AG04450 (cell line): ENCODE results near the gene IGSF10. TPM values are rescaled to one million over a fixed set of nuclear protein-coding genes. Genes with fewer than 3 reads are reported as not detected.

Source experiments
- CTCF ChIA-PET: fragments of 300-600, 350-600 bp; formaldehyde crosslinking; extraction: SDS; loops from one replicate; lab custom pipeline; 2022; ENCODE audit warnings: antibody characterized with exemption, inconsistent platforms; lab: Charles Lee
- POLR2A ChIA-PET: fragments of 350-600 bp; formaldehyde crosslinking; extraction: SDS; loops from one replicate; lab custom pipeline; 2021; ENCODE audit warnings: antibody characterized with exemption, inconsistent platforms; lab: Yijun Ruan, JAX
- DNase-seq: peaks from one replicate; pipeline ENCODE4 v3.0.0-alpha.2; 2011; ENCODE audit warnings: low read depth, low spot score
- H3K27ac ChIP-seq: one replicate; pipeline ENCODE4 v1.5.1; 2012; ENCODE audit warnings: low read depth, low read length, control low read depth
- H3K27me3 ChIP-seq: one replicate; pipeline ENCODE4 v1.6.0; 2012; ENCODE audit warnings: low read length; ENCODE audit not compliant: control insufficient read depth, insufficient read depth
- H3K4me3 ChIP-seq: 2 replicates; pipeline ENCODE4 v1.5.1; 2011; ENCODE audit warnings: mild to moderate bottlenecking, low read depth, low read length, control low read depth
- H3K9me3 ChIP-seq: 2 replicates; pipeline ENCODE4 v1.5.1; 2012; ENCODE audit warnings: low read length; ENCODE audit not compliant: control insufficient read depth, insufficient read depth
- polyA plus RNA-seq: library from polyadenylated mRNA; depleted of rRNA; stranded (reverse); fragments of >200 nt; gene quantifications from 2 replicates; pipeline ENCODE4 v1.2.3, GENCODE V29; 2011
- TF ChIP-seq, protein P1 (sequence below): IDR thresholded peaks from 2 replicates; pipeline ENCODE4 v1.5.1; 2011; ENCODE audit warnings: low read depth, low read length, control low read depth, inconsistent platforms

Gene IGSF10
- polyA plus RNA-seq, 1 experiment: 0.02 TPM

DNA sequence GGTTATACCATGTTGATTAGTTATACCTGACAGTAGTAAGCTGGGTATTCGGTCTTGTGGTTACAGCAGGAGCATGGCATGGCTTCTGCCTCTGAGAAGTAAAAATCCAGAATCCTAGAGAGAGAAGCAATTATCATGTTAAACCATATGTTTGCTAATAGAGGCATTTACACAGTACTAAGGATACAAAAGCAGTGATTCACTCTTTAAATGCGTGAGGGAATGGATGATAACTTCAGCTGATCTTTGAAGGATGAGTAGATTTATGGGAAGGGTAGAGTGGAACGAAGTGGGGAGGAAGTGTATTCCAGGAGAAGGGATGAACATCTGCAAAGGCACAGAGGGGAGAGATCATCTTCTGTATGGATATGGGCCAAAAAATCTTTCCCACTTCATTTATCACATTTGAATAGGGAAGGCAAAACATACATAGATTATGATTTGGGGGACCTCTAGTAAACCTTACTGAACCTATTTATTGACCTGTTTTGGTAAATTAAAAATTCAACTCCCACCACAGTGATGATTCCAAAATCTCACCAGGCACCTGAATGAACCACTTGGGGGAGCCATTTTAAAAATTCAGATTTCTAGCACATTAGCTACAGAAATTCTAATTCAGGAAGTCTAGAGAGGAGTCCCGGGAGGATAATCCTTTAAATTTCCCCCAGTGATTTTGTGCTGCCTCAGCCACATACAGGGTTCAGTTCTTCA lies 35.1 kb downstream of the IGSF10 start:
- H3K9me3 ChIP-seq: no peaks in the 10 kb centered on the region; the same call in 1 of the 2 replicates
- TF ChIP-seq, protein P1, sequence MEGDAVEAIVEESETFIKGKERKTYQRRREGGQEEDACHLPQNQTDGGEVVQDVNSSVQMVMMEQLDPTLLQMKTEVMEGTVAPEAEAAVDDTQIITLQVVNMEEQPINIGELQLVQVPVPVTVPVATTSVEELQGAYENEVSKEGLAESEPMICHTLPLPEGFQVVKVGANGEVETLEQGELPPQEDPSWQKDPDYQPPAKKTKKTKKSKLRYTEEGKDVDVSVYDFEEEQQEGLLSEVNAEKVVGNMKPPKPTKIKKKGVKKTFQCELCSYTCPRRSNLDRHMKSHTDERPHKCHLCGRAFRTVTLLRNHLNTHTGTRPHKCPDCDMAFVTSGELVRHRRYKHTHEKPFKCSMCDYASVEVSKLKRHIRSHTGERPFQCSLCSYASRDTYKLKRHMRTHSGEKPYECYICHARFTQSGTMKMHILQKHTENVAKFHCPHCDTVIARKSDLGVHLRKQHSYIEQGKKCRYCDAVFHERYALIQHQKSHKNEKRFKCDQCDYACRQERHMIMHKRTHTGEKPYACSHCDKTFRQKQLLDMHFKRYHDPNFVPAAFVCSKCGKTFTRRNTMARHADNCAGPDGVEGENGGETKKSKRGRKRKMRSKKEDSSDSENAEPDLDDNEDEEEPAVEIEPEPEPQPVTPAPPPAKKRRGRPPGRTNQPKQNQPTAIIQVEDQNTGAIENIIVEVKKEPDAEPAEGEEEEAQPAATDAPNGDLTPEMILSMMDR: peak; percentile 39
- H3K27me3 ChIP-seq: no peaks in the 10 kb centered on the region
- ChIA-PET POLR2A (no interaction called here), CTCF (interaction anchor here (0.6 to 2.4 kb wide), 7 partner anchors 9 to 234 kb away, joined by 3 to 11 read pairs (median 3); no protein-coding TSS in a partner anchor)
- no peak overlapping the region for H3K27ac ChIP-seq
- no peak overlapping the region for H3K4me3 ChIP-seq
- no peak for DNase-seq

DNA sequence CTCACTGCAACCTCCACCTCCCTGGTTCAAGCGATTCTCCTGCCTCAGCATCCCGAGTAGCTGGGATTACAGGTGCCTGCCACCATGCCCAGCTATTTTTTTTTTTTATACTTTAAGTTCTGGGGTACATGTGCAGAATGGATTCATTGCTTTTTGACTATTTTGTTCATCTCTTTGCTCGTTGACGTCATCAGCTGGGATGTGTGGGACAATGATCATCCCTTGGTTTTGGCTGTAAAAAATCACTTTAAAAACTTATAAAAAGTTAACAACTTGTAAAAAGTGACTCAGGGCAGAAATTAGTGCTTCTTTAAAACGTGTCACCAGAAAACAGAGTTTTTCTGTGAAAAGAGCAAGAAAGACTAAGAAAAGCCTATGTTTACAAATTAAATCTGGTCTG lies 37.8 kb downstream of the IGSF10 start:
- no peak overlapping the region for H3K4me3 ChIP-seq
- DNase-seq: no peak
- no peaks in the 10 kb centered on the region for H3K27me3 ChIP-seq
- TF ChIP-seq, protein P1: no peak
- no peak overlapping the region for H3K27ac ChIP-seq
- ChIA-PET POLR2A (no interaction called here), CTCF (interaction anchor here (1.3 to 2.0 kb wide), 3 partner anchors 16 to 17 kb away, joined by 3 to 5 read pairs (median 4); no protein-coding TSS in a partner anchor)
- H3K9me3 ChIP-seq: no peaks in the 10 kb centered on the region; the same call in 1 of the 2 replicates

DNA sequence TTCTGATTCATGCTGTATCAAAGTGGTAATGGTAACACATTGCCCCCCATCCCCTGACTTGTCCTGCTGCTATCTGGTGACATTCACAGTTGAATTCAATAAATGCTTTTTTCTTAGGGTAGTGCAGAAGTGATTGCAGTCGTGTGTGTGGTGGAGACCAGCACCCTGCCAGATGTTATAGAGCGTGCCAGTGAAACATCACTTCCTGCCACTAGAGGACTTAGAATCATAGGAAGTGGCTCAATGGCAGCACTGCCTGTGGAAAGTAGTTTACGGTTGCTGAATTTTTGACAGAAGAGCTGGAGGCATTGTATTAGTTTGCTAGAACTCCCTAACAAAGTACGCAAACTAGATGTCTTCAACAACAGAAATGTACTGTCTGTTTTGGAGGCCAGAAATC lies 38.9 kb downstream of the IGSF10 start:
- DNase-seq: no peak
- TF ChIP-seq, protein P1: no peak; the same call in 1 of the 2 replicates
- Histone ChIP-seq H3K9me3 (no peaks in the 10 kb centered on the region; the same call in 1 of the 2 replicates), H3K27me3 (no peaks in the 10 kb centered on the region), H3K27ac (no peak overlapping the region), H3K4me3 (no peak overlapping the region)
- ChIA-PET CTCF (interaction anchor here (2.0 kb wide), 1 partner anchor 18 kb away, joined by 5 read pairs; no protein-coding TSS in a partner anchor), POLR2A (no interaction called here)

DNA sequence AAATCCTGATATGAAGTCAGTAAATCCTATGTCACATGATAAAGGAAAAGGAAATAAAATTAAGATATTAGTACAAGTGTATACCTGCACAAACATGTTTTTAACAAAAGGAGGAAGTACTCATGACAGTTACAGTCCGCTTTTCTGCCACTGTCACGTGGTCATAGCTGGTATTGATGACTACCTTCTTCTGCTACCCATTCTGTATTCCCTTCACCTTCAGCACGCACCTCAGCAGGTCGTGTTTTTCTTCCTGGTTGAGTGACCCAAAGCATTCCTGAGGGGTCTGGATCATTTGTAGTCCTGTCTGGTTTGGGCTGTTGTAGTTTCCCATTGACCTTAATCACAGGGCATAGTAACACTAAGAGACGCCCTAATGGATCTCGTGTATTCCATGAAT lies 41.1 kb downstream of the IGSF10 start:
- ChIA-PET POLR2A (no interaction called here), CTCF (no interaction called here)
- no peaks in the 10 kb centered on the region for H3K27me3 ChIP-seq
- H3K4me3 ChIP-seq: no peak overlapping the region
- H3K9me3 ChIP-seq: no peaks in the 10 kb centered on the region; the same call in 1 of the 2 replicates
- DNase-seq: no peak
- H3K27ac ChIP-seq: no peak overlapping the region
- TF ChIP-seq, protein P1: no peak

DNA sequence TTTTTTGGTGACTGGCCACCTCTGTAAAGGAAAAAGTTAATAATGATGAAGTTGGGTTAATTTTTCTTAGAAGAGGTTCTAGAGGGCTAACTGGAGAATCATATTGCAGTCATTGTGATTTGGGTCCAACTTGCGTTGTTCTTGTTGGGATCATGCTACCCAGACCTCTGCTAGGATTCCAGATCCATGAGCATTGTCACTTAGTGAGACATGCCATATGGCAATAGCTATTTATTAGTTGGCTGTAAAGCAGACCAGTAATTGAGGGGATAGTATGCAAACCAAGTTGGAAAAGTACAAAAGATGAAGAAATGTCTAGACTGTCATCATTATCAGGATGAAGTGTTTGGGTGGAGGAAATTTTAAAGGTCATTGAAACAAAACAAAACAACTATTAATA lies 45.6 kb downstream of the IGSF10 start:
- DNase-seq: no peak
- POLR2A ChIA-PET: no interaction called here
- TF ChIP-seq, protein P1: no peak

More for the DNA sequence above, 45.6 kb downstream of the IGSF10 start:
- CTCF ChIA-PET: no interaction called here
- no peak overlapping the region for H3K4me3 ChIP-seq
- no peak overlapping the region for H3K27ac ChIP-seq
- H3K9me3 ChIP-seq: no peaks in the 10 kb centered on the region
- H3K27me3 ChIP-seq: no peaks in the 10 kb centered on the region
